ENCODE results near the gene SH3BP4.

DNA sequence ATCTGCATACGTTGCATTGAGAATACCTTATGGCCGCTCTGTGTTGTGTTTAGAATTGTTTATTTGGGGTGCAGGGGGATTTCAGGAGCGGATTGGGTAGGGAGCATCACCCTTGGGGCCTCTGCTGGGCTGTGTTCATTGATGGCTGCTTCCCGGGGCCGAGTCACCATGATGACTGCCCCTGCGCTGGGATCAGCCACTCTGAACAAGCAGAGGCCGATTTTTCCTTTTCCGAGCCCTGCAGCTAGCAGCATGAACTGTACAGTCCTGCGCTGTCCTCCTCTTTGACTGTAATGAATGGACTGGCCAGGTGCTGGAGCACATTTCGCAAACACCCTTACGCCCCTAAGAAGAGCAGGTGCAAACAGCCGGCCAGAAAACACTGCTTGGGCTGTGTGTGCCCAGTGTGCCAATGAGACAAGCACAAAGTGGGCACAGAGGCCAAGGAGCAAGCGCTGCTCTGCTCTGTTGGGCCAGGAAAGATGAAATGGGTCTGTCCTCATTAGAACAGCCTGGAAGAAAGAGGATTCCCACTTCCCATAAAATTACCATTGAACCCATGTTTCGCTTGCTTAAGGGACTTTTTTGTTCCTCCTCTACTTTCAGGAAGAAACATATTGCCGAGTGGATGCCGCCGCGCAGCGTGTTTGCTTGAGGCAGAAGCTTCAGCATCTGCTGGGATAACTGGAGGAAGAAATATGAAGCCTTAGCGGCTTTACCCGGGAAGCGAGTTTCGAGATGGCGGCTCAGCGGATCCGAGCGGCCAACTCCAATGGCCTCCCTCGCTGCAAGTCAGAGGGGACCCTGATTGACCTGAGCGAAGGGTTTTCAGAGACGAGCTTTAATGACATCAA lies 82.7 kb downstream of the SH3BP4 start:
- TF ChIP-seq CBX8 (IDR thresholded peaks at IDR 0.05) = no peak
- no peak for TF ChIP-seq ZFP36 (IDR thresholded peaks at IDR 0.05; ENCODE audit: borderline replicate concordance, partially characterized antibody)
- no peak for TF ChIP-seq SMC3 (IDR thresholded peaks at IDR 0.05)
- TF ChIP-seq REST (IDR thresholded peaks at IDR 0.05) = no peak
- no peak for TF ChIP-seq EHMT2 (IDR thresholded peaks at IDR 0.05; ENCODE audit: low read depth)
- TF ChIP-seq, protein P1, sequence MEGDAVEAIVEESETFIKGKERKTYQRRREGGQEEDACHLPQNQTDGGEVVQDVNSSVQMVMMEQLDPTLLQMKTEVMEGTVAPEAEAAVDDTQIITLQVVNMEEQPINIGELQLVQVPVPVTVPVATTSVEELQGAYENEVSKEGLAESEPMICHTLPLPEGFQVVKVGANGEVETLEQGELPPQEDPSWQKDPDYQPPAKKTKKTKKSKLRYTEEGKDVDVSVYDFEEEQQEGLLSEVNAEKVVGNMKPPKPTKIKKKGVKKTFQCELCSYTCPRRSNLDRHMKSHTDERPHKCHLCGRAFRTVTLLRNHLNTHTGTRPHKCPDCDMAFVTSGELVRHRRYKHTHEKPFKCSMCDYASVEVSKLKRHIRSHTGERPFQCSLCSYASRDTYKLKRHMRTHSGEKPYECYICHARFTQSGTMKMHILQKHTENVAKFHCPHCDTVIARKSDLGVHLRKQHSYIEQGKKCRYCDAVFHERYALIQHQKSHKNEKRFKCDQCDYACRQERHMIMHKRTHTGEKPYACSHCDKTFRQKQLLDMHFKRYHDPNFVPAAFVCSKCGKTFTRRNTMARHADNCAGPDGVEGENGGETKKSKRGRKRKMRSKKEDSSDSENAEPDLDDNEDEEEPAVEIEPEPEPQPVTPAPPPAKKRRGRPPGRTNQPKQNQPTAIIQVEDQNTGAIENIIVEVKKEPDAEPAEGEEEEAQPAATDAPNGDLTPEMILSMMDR (IDR thresholded peaks at IDR 0.05) = no peak
- no peak for TF ChIP-seq MYC (IDR thresholded peaks at IDR 0.05; ENCODE audit: borderline replicate concordance, low read length)
- TF ChIP-seq, protein P2, sequence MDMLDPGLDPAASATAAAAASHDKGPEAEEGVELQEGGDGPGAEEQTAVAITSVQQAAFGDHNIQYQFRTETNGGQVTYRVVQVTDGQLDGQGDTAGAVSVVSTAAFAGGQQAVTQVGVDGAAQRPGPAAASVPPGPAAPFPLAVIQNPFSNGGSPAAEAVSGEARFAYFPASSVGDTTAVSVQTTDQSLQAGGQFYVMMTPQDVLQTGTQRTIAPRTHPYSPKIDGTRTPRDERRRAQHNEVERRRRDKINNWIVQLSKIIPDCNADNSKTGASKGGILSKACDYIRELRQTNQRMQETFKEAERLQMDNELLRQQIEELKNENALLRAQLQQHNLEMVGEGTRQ (IDR thresholded peaks at IDR 0.05) = no peak

All from A549 (cell line).